NCI-H460 (cell line): ENCODE measurements around the gene NXN. TPM values are rescaled to one million over a fixed set of nuclear protein-coding genes. Genes with fewer than 3 reads are reported as not detected.
"Not testable (repeated sequence)": the region's sequence is repeated elsewhere in the genome, so short reads cannot be mapped to it uniquely, and the experiment has no call there.

Source experiments
- DNase-seq: peaks from one replicate; pipeline ENCODE4 v3.0.0-alpha.2; 2016; ENCODE audit warnings: low read depth; ENCODE audit errors: extremely low read depth
- total RNA-seq: library from RNA; depleted of rRNA; stranded (reverse); fragments of >200 nt; shearing (Covaris generic); gene quantifications from 2 replicates; pipeline ENCODE4 v1.2.3, GENCODE V29; 2014

NXN gene
- total RNA-seq, 1 experiment from 2014 or later, result 12.3 TPM

- no peak for DNase-seq
Observed at GRCh38 chr17:846901-847843, 132.4 kb downstream of the NXN start.

- DNase-seq, result no peak
Observed at GRCh38 chr17:841313-841712, 138.3 kb downstream of the NXN start.

- DNase-seq, result no peak
Observed at GRCh38 chr17:838486-838885, 141.1 kb downstream of the NXN start.

- no peak for DNase-seq
Observed at GRCh38 chr17:836151-836550, 143.4 kb downstream of the NXN start.

GRCh38 chr17:835721-836120 is 143.9 kb downstream of the NXN start:
- not testable (repeated sequence) for DNase-seq

GRCh38 chr17:835263-835662 is 144.3 kb downstream of the NXN start:
- no peak for DNase-seq

GRCh38 chr17:834136-834535 is 145.4 kb downstream of the NXN start:
- DNase-seq, result no peak

- no peak for DNase-seq
Observed at GRCh38 chr17:830950-831349, 148.6 kb downstream of the NXN start.

GRCh38 chr17:830381-830780 is 149.2 kb downstream of the NXN start:
- DNase-seq, result no peak

- not testable (repeated sequence) for DNase-seq
Observed at GRCh38 chr17:829614-830013, 150.0 kb downstream of the NXN start.

- DNase-seq, result no peak
Observed at GRCh38 chr17:828761-829160, 150.8 kb downstream of the NXN start.

GRCh38 chr17:826778-827177 is 152.8 kb downstream of the NXN start:
- DNase-seq, result no peak

- no peak for DNase-seq
Observed at GRCh38 chr17:825216-825615, 154.4 kb downstream of the NXN start.

- DNase-seq, result no peak
Observed at GRCh38 chr17:824378-824777, 155.2 kb downstream of the NXN start.

- no peak for DNase-seq
Observed at GRCh38 chr17:823501-823902, 156.1 kb downstream of the NXN start.

- no peak for DNase-seq
Observed at GRCh38 chr17:819251-819650, 160.3 kb downstream of the NXN start.

GRCh38 chr17:814371-814770 is 165.2 kb downstream of the NXN start:
- DNase-seq, result no peak

- no peak for DNase-seq
Observed at GRCh38 chr17:812638-813204, 166.9 kb downstream of the NXN start.

- DNase-seq, result no peak
Observed at GRCh38 chr17:811051-811784, 168.4 kb downstream of the NXN start.

GRCh38 chr17:807523-808294 is 171.9 kb downstream of the NXN start:
- no peak for DNase-seq
